Fibroblast of peridontal ligament (primary cell): ENCODE results near the gene CMTM7.

Experiments
- DNase-seq: peaks from one replicate; pipeline ENCODE4 v3.0.0-alpha.2; 2010; ENCODE audit errors: extremely low read depth

CMTM7 gene

DNA sequence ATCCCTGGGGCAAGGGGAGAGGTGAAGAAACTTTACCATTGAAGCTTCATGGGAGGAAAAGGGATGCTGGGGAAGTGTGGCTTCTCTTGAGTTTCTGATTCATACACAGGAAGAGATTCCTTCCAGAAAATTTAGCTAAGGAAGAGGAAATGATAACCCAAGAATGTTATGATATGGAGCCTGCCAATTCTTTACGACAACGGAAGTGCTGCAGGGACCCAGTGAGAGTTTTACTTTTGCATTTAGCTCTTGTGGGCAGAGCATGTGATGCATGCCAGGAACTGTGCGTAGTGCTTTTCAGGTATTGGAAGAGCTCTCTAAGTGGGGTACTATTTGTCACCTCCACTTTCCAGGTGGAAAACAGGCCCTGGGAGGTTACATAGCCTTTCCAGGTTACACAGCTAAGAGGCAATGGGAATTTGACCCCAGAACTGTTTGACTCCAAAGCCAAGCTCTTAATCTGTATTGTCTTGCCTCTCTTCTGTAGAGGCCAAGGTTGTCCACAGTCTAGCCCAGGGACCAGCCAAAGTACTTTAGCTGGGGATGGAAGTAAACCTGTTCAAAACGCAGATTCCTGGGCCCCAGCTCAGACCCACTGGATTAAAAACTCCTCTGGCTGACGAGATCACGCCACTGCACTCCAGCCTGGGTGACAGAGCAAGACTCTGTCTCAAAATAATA lies 23.0 kb downstream of the CMTM7 start:
- DNase-seq: no peak

DNA sequence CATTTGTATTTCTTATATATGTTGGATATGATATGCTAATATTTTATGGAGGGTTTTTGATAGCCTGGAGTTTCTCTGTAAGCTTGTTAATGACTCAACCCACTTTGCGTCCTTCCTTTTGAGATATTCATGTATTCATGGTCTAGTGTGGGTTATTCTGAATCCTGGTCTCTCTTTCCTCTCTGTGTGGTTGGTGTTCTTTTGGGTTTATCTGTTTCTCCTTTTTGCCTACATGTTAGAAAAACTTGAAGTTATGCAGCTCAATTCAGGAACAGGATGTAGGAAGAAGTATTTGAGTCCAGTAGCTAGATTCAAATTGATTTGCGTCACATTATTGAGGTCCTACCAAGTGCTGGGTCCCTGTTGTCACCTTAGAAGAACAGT lies 28.1 kb downstream of the CMTM7 start:
- no peak for DNase-seq

DNA sequence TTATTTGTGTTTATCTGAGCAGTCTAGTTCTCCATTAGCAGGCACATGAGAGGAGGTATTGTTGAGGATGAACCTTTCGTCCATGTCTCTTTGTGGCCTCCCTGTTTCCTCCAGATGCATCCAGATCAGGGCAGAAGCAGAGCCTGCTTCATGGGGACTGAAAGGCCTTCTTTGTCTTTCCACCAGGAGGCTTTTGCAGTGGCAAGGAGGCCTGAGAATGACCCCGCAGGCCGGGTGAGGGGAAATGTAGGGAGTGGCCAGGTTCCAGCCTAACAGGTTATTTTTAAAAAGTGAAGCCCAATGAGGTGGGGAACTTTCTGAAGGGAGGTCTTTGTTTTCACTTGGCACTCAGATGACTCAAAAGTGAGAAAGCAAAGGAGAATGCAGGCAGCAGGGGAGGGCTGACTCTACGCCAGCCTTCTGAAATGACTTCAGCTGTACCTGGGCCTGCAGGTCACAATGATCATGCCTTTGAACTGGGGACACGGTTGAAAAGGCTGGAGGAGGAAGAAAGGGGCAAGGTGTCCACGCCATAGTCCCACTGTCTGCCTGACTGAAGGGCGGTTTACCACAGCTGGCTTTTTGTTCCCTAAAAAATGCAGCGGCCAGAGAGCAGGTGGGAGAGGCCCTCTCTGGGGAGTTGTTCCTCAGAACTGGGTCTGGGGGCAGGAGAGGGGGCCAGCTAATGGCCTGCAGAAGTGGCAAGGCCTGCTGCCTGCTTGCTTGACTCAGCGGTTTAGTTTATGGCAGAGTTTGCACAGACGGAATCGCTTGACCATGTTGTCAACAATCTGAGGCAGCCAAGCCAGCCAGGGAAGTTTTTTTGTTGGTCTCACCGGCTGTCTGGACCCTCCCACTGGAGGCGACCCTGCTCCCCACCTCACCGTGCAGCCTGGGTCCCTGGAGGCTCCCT lies 28.7 kb downstream of the CMTM7 start:
- no peak for DNase-seq

DNA sequence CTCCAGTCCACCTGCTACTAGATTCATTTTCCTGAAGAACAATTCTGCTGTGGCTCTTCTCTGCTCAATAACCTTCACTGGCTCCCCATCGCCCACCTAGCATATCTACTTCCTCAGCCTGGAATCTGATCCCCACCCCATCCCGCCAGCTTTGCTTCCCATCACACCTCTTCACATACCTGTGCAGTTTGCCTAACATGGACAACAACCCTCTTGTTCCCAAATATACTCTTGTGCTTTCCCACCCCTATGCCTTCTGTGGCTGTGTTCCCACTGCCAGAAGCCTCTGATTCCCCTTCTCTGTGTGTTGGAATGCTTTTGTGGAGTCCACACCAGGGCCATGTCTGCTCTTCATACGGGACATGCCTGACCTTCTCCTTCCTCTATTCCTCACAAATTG lies 29.5 kb downstream of the CMTM7 start:
- DNase-seq: no peak

DNA sequence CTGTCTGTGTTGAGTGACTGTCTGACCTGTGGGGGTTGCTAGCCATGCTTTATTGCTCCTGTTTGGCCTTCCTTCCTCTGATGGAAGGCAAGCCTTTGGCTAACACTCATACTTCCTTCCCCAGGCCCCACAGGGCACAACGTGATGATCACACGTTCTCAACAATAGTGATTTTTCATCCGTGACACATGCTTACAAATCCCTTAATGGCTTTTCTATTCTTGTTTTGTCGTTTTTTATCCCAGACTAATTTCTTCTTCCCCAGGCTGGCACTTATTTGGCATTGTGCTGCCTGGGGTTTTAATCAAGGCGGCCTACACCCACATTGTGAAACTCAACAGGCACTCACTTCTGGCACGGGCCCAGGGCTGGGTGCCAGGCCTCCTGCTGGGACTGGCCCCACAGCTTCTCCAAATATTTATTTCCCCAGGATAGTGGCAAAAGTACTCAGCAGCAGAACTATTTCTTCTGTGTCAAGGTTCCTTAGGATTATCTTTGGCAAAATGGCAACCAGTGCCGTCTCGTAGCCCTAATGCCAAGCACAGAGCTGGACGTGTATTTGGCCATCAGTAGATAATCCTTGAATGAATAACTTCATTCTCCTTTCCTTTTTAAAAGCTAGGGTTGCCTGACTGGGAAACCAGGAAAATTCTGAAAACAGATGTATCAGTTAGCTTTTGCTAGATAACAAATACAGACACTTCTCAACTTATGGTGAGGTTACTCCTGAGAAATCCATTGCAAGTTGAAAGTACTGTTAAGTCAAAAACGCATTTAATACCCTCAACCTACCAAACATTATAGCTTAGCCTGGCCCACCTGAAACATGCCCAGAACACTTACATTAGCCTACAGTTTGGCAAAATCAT lies 30.6 kb downstream of the CMTM7 start:
- peak; percentile 56 for DNase-seq

DNA sequence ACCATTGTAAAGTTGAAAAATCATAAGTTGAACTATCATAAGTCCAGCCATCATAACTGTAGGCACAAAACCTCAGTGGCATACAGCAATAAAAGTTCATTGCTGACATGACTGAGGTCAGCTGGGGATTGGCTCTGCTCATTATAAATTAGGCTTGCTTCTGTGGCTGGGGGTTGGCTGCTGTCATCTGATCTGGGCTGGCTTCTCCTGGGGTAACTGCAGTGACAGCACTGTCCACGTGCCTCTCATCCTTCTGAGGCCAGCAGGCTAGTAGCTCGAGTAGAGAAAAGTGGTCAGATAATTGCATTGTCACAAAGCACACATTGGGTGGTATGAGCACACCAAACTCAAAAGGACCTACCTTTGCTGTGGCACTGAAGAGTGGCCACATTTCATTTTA lies 31.3 kb downstream of the CMTM7 start:
- no peak for DNase-seq

DNA sequence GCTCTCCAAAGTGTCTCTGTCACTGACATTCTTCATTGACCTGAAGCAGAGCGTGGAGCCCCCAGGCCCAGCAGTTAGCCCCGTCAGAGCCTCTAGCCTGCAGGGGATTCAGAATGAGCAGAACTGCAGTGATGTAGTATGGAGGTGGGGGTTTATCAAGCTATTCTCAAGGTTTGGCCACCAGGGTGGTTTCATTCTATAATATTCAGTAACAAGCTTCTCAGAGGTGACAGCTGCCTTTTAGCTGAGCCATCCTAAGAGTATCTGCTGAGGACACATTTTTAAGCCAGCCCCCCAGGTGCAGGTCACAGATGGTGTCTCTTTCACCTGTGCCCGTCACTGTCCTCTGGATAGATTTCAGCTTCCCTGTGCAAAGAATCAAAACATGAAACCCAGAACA lies 31.9 kb downstream of the CMTM7 start:
- no peak for DNase-seq

DNA sequence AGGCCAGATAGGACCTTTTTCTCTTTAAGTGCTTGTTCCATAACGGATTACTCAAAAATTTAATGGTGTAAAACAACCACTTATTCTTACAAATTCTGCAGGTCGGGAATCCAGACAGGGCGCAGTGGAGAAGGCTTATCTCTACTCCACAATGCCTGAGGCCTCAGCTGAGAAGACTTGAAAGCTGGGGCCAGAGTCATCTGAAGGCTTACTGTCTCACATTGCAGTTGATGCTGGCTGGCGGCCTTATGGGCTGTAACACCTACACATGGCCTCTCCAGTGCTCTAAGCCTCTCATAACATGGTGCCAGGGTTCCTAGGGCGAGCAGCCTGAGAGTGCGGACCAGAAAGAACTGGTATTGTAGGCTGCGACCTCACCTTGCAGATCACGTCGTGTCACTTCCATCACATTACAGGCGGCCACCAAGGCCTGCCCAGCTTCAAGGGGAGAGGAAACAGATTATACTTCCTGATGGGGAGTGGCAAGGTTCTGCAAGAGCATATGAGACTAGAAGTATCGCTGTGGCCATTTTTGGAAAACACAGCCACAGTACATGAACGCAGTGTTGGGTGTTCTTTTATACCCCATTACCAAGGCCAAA lies 32.4 kb downstream of the CMTM7 start:
- no peak for DNase-seq

DNA sequence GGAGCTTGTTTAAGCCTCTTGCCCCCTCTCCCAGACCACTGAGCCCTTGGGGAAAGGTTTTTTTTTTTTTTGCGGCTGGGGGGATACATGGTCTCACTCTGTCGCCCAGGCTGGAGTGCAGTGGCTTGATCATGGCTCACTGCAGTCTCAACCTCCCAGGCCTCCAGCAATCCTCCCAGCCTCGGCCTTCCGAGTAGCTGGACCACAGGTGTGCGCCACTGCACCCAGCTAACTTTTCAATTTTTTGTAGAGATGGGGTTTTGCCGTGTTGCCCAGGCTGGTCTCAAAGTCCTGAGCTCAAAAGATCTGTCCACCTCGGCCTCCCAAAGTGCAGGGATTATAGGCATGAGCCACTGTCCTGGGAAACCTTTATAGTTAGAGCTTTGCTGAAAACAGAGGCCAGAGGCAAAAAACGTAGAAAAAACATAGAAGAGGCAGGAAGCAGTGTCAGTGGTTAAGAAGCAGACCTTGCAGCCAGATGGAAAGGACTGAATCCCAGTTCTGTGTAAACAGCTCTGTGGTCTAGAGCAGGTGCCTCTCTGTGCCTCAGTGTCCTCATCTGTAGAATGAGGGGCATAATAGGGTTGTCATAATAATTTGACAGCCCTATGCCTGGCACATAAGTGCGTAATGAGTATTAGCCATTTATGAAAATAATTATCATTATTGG lies 33.1 kb downstream of the CMTM7 start:
- no peak for DNase-seq

DNA sequence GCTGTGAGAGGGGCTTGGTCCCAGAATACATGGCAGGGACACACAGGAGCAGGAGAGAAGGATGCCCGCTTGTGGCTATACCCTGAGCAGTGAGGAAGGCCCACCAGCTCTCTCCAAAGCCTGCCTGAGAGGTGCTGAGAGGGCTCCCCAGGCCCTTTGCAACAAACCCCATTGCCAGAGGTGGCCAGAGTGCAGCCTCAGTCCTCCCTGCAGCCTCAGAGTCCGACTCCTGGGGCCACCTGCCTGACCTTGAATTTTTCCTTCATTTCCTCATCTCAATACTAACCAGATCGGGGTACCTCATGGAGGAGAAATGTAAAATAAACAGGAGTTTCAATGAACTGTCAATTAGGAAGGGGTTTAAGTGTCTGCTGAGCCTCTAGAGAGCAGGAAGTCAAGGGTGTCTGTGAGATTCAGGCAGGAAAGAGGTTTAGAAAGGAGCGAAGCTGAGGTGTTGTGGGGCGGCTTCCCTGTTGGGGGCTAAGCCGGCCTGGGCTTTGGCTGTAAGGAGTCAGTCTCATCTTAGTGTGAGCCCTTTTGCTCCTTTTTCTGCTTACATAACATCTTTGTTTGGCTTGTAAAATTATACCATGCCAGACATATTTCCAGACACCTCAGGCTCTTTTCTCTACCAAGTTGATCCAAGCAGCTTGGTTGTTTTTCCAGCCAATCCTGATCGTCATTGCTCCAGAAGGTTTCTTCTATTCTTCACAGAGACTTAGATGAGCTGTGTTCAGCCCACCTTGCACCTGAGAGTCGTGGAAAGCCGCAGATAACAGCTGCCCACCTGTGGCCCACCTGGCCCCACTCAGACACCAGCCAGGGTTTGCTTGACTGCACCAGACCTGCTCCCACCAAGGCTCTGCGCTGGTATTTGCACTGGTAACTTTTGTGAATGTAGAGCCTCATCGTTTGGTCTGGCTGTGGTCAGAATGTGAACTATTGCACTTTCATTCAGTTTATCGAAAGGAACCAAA lies 36.7 kb downstream of the CMTM7 start:
- DNase-seq: no peak

DNA sequence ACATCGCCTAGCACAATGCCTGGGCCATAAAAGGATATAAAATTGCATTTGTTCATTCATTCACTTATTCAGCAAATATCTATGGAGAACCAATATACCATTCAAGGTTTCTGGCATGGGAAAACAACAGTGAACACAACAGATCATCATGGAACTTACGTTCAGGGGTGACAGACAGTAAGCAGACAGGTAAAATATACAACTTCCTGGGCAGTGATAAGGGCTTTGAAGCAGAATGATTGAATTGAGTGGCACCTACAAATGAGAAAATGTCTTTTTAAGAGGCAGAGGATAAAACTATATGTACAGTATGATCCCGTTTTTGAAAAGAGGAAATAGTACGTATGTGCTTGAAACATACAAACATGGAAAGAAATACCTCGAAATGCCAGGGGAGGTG lies 39.2 kb downstream of the CMTM7 start:
- no peak for DNase-seq

DNA sequence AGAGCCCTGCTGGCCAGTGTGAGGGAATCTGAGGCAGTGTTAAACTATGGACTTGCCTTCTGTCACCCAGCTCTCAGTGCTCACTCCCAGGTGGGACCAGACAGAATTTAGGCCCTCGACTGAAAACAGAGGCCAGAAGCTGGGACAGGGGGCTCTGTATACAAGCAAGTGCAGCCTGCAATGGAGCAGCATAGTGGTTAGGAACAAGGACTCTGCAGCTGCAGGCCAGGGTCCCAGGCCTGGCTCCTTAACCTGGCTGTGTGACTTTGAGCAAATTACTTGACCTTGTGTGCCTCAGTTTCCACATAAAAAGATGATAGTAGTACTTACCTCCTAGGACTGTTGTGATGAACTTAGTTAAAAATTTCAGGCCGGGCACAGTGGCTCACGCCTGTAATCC lies 39.8 kb downstream of the CMTM7 start:
- DNase-seq: no peak

DNA sequence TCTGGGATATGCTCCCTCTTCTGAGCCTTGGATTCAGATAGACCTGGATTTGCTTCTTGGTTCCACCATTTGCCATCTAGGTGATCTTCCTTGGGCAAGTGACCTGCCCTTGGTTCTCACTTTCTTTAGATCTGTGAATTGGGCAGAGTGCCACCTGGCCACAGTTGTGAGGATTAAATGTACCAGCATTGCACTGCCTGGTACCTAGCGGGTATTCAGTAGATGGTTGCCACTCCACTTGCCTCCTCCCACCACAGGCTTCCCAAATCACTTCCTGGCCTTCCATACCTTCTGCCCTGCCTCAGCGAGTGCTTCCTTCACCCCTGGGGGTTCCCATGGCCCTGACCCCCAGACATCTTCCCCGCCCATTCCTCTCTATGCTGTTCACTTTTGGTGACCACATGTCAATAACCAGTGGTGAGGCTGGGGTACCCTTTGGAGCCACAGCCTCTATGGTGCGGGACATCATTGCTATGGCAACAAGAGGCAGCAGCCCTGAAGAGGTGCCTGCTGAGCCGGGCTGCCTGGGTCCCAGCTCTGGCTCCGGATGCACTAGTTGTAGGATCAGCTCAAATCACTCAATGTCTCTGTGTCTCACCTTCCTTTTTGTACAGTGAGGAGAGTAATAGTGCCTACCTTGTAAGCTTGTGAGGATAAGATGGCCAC lies 40.5 kb downstream of the CMTM7 start:
- no peak for DNase-seq

DNA sequence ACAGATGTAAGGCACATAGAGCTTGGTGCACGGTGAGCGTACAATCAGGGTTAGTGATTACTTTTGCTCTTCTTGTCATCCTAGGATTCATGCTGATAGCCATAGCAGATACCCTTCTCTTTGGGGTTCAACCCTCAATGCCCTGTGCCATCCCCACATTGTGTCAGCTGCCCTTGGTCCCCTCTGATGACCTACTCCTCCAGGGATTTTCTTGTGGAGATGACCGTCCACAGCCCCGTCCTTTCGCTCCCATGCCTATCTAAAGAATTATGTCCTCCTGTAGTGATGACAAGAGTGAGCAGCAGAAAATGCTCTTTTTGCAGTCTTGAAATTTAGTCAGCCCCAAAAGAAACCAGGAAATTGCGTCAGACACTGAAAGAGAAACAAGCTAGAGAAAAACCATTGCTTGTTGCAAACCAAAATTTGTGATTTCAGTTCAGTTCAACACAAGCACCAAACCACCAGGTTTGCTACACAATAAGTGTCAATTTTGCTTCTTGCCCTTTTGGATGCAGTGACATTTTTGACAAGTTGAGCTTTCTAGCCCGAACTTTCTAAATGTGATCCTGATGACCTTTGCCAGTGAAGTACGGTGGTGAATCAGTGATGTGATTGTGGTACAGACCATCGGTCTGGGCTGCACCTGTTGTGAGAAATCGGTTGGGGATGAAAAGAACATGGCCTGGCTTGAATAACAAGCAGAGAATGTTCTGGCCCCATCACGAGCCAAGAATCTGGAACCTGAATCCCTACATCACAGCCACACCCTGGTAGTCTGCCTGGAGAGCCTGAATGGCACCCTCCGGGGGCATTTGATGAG lies 41.3 kb downstream of the CMTM7 start:
- peak; percentile 60 for DNase-seq

DNA sequence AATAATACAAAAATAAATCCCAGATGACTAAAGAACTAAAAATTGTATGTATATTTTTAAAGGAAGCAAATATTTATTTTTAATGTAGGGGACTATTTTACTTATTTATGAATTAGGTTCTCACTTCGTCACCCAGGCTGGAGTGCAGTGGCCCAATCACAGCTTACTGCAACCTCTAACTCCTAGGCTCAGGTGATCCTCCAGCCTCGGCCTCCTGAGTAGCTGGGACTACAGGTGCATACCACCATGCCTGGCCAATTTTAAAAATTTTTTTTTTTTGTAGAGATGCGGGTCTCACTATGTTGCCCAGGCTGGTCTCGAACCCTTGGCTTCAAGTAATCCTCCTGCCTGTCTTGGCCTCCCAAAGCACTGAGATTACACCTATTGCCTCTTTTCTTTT lies 42.6 kb downstream of the CMTM7 start:
- no peak for DNase-seq

DNA sequence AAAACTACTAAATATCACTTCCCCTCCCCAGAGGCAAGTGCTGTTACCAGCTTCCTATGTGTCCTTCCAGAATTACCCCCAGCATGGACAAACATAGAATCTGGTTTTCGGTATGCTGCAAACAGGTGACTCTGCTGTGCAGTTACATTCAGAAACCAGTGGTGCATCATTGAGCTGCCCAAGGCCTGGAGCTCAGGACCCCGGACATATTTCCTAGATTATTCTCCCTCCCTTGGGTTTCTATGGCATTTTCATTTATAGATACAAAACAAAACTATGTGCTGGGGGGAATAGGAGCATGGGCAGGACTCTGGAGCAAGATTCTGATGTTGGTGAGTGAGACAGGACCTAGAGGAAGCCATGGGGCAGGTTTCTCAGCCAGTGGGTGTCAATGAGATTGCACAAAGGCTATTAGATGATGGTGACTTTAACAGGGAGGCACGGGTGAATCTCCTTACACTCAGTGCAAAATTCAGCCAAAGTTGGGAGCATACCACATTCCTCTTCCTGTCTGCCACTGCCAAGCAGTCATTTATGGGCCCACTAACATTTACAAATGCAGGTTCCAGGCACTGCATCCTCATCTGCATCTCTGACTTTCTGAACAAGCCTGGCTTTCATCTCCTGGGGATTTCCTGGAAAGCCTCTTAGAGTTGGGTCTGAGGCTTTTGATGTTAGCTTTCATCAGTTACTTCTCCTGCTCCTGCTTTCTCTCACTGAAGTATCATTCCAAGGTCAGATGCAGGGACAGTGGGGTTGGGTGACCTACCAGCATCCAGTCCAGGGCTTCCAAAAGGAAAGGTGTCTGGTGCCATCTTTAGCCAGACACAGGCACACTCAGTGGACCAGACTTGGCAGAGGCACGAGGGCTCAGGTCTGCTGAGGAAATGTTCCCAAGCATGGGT lies 44.5 kb downstream of the CMTM7 start:
- no peak for DNase-seq

DNA sequence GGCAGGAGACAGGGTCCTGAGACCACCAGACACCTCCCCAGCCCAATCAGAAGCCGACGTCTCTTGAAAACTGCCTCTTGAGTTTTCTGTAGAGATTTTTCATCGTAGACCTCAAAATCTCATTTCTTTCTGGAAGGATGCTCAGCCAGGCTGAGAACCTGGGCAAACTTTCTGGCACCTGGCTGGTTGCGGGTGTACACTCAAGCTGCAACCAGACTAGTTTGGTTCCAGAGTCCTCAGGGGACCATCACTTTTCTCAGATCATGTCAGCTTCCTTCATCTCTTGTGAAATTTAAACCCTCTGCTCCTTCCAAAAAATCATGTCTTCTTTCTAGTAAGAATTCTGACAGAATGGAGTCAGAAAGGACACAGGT lies 45.1 kb downstream of the CMTM7 start:
- DNase-seq: no peak

DNA sequence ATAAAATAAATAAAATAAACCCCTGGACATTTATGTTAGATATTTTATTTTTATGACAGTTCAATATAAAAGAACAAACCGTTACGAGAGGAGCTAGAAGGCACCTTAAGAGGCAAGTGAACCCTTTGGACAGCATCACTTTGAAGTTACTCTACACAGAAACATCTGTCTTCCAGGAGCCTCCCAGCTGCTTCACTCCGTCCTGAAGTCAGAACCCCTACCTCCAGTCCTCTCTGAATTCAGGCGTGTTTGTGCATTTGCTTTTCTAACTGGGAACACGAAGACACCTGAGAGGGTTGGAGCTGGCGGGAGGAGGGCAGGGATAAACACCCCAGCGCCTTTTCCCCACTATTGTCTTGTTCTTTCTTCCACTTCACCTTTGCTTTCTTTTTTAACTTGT lies 46.2 kb downstream of the CMTM7 start:
- no peak for DNase-seq
